Spleen (tissue), 13 donors: ENCODE results near the gene DUSP23. TPM values are rescaled to one million over a fixed set of nuclear protein-coding genes. Genes with fewer than 3 reads are reported as not detected.

Experiments used
- DNase-seq: peaks from one replicate; pipeline ENCODE4 v3.0.0-alpha.2; 2020
- H3K27ac ChIP-seq, 8 donors: fragments of 200-600 bp; sonication (generic) in 7 of 8; 1 replicate in 4 of 8; 2 replicates in 4 of 8; pipeline versions ENCODE4 v1.5.0 to v1.8.0; 2016 to 2021; ENCODE audit warnings: inconsistent platforms in 4 of 8, mild to moderate bottlenecking in 4 of 8, moderate library complexity in 1 of 8
- H3K27me3 ChIP-seq, 7 donors: fragments of 200-600 bp; sonication (generic) in 6 of 7; replicated peaks in 1 of 7; 1 replicate in 4 of 7; 2 replicates in 3 of 7; pipeline versions ENCODE4 v1.5.0 to v1.8.0; 2016 to 2021; ENCODE audit warnings: inconsistent platforms in 3 of 7, mild to moderate bottlenecking in 1 of 7
- H3K36me3 ChIP-seq, 6 donors: fragments of 200-600 bp; sonication (generic) in 5 of 6; 1 replicate in 4 of 6; 2 replicates in 2 of 6; pipeline versions ENCODE4 v1.5.0 to v1.8.0; 2016 to 2021; ENCODE audit warnings: inconsistent platforms in 2 of 6
- H3K4me1 ChIP-seq, 6 donors: fragments of 200-600 bp; sonication (generic) in 5 of 6; 1 replicate in 3 of 6; 2 replicates in 3 of 6; pipeline versions ENCODE4 v1.5.0 to v1.8.0; 2016 to 2021; ENCODE audit warnings: inconsistent platforms in 3 of 6
- H3K4me3 ChIP-seq, 8 donors: fragments of 200-600 bp; sonication (generic) in 7 of 8; 1 replicate in 4 of 8; 2 replicates in 4 of 8; pipeline versions ENCODE4 v1.5.0 to v1.8.0; 2016 to 2021; ENCODE audit warnings: inconsistent platforms in 4 of 8, mild to moderate bottlenecking in 4 of 8, moderate library complexity in 2 of 8
- H3K9me3 ChIP-seq, 8 donors: fragments of 200-600 bp; sonication (generic) in 7 of 8; 1 replicate in 4 of 8; 2 replicates in 4 of 8; pipeline versions ENCODE4 v1.5.0 to v1.8.0; 2016 to 2021; ENCODE audit warnings: inconsistent platforms in 4 of 8
- CTCF ChIP-seq, 11 experiments: fragments of 200-600 bp in 7 of 11; fragments of 450-650 bp in 4 of 11; sonication (generic) in 4 of 11; IDR thresholded peaks in 8 of 11; conservative IDR thresholded peaks in 3 of 11; 1 replicate in 7 of 11; 2 replicates in 4 of 11; pipeline versions ENCODE4 v1.4.0 to v1.8.0; 2016 to 2021; ENCODE audit warnings: antibody characterized with exemption in 11 of 11, inconsistent platforms in 4 of 11, mild to moderate bottlenecking in 1 of 11
- POLR2A ChIP-seq, 3 donors: fragments of 450-650 bp; IDR thresholded peaks; one replicate each; pipeline ENCODE4 v1.5.1; 2017; ENCODE audit warnings: antibody characterized with exemption in 3 of 3, mild to moderate bottlenecking in 1 of 3
- POLR2AphosphoS5 ChIP-seq, 3 donors: sonication (generic); formaldehyde crosslinking; IDR thresholded peaks; one replicate each; pipeline ENCODE4 v1.5.1; 2017; ENCODE audit warnings: antibody characterized with exemption in 3 of 3
- WGBS, 5 donors: extraction: QIAGEN DNeasy Blood & Tissue Kit in 3 of 5; methylation state at CpG; one replicate each; pipeline versions ENCODE4 v1.1.5 to v1.1.7; 2013 to 2018; 5-methylcytosine and 5-hydroxymethylcytosine counted together
- intact Hi-C: fragments of 100-400 bp; cut with DNase I; formaldehyde crosslinking; loops from one replicate; pipeline ENCODE4 v1.15.0; 2023; ENCODE audit warnings: low total_unique reads
- long read RNA-seq, 2 donors: transcript quantifications; one replicate each; lab custom pipeline, GENCODE V29; 2026
- polyA plus RNA-seq, 3 donors: library from polyadenylated mRNA; stranded (reverse); fragments of 200-250 nt; gene quantifications; one replicate each; pipeline ENCODE4 v1.2.1, GENCODE V29; 2013
- total RNA-seq, 7 donors: library from RNA; depleted of rRNA in 3 of 7; stranded (reverse); fragments of >200 nt in 3 of 7; fragmentation: NEBNext Ultra II Directional in 4 of 7; extraction: Animal tissue kit (Norgen Biotek cat#: 25700) in 4 of 7; gene quantifications; one replicate each; pipeline versions ENCODE4 v1.1.0 to v1.2.1, GENCODE V29; 2016 to 2021
- donor health status: healthy with polysubstance abuse.
- donor health status: DM: no; HTN: no; CAD: no; lungs with moderate emphysema.
- donor health status: DM: no; HTN: no; CAD: no.
- donor health status: Bipolar disorder and iron deficiency.
- donor health status: healthy.
- donor health status: DM: no; HTN: no; CAD: no.
- donor health status: DM: yes; HTN: yes; CAD: no.

Gene DUSP23
- 10 to 100 TPM; 23.1 to 76.3 (median 30.7) TPM for total RNA-seq
- 10 to 100 TPM; 45.0 to 69.5 (median 58.3) TPM for polyA plus RNA-seq
- long read RNA-seq, donor 1, transcript DUSP23-201 (2 exons, 756 nt): major isoform, 10 of 18 reads
- long read RNA-seq, donor 1, transcript DUSP23-202 (3 exons, 694 nt): minor isoform, 7 of 18 reads
- long read RNA-seq, donor 1, partial matches to known transcripts: 0 of 18 reads
- long read RNA-seq, donor 1, other reads (novel, unspliced or antisense): 0 of 18 reads
- long read RNA-seq, donor 2, transcript DUSP23-201 (2 exons, 756 nt): major isoform, 8 of 16 reads
- long read RNA-seq, donor 2, transcript DUSP23-202 (3 exons, 694 nt): major isoform, 8 of 16 reads
- long read RNA-seq, donor 2, partial matches to known transcripts: 0 of 16 reads
- long read RNA-seq, donor 2, other reads (novel, unspliced or antisense): 0 of 16 reads

GRCh38 chr1:159780583-159781582, at the start of gene DUSP23:
Gene DUSP23, plus strand, starts transcription at chr1:159780962. Its CDS starts 139 bp downstream, at chr1:159781101.
- DNase-seq: peak; percentile 99
- H3K36me3 ChIP-seq: peaks cover 0 to 8% (median 0%) of the 10 kb centered on the region in 6 donors
- TF ChIP-seq POLR2A (IDR thresholded peaks at IDR 0.05) (peak in 2 of 3 donors; percentile 5 to 39), POLR2AphosphoS5 (IDR thresholded peaks at IDR 0.05) (peak; percentile 94 to 96 (median 94)), CTCF (IDR thresholded peaks at IDR 0.05 in 8 of 11, conservative IDR thresholded peaks at IDR 0.05 in 3 of 11) (peak; percentile 93 to 98 (median 95))
- peaks cover 12 to 30% (median 21%) of the 10 kb centered on the region in 6 donors for H3K4me1 ChIP-seq
- H3K4me3 ChIP-seq: peak within 1 kb of the TSS; percentile 78 to 99 (median 94)
- intact Hi-C loops: loop anchor here (10.0 kb wide), 1 partner anchor 314 kb away; the partner anchor contains the start of gene IGSF8
- peak within 1 kb of the TSS; percentile 66 to 88 (median 80) for H3K27ac ChIP-seq
- H3K9me3 ChIP-seq: no peaks in the 10 kb centered on the region
- 1 to 4% (median 1%) methylated on average over 70 to 88 of the region's 88 CpGs for WGBS, 5 donors
- no peaks in the 10 kb centered on the region for H3K27me3 ChIP-seq

GRCh38 chr1:159737238-159737916, 43.4 kb upstream of the DUSP23 start:
- Histone ChIP-seq H3K27me3 (no peaks in the 10 kb centered on the region), H3K9me3 (peaks cover 0 to 14% (median 4%) of the 10 kb centered on the region in 8 donors), H3K4me1 (no peaks in the 10 kb centered on the region), H3K36me3 (no peaks in the 10 kb centered on the region), H3K4me3 (no peak overlapping the region), H3K27ac (no peak overlapping the region)
- TF ChIP-seq CTCF (IDR thresholded peaks at IDR 0.05 in 8 of 11, conservative IDR thresholded peaks at IDR 0.05 in 3 of 11) (no peak), POLR2A (IDR thresholded peaks at IDR 0.05) (no peak), POLR2AphosphoS5 (IDR thresholded peaks at IDR 0.05) (no peak)
- DNase-seq: no peak
- 78 to 90% (median 88%) methylated on average over 4 of the region's 4 CpGs for WGBS, 5 donors
- intact Hi-C loops: no loop called here

GRCh38 chr1:159743651-159744410, 36.9 kb upstream of the DUSP23 start:
- TF ChIP-seq POLR2A (IDR thresholded peaks at IDR 0.05) (no peak), CTCF (IDR thresholded peaks at IDR 0.05 in 8 of 11, conservative IDR thresholded peaks at IDR 0.05 in 3 of 11) (no peak), POLR2AphosphoS5 (IDR thresholded peaks at IDR 0.05) (no peak)
- H3K36me3 ChIP-seq: no peaks in the 10 kb centered on the region
- no peaks in the 10 kb centered on the region for H3K4me1 ChIP-seq
- H3K9me3 ChIP-seq: peaks cover 0 to 19% (median 5%) of the 10 kb centered on the region in 8 donors
- no peak overlapping the region for H3K27ac ChIP-seq
- intact Hi-C loops: no loop called here
- WGBS, 5 donors: 55 to 73% (median 57%) methylated on average over 5 of the region's 5 CpGs
- no peaks in the 10 kb centered on the region for H3K27me3 ChIP-seq
- no peak for DNase-seq
- no peak overlapping the region for H3K4me3 ChIP-seq
